D721Med (cell line): Measurements from ENCODE around the gene TNFRSF18.

Experiments
- DNase-seq: peaks from one replicate; pipeline ENCODE4 v3.0.0; 2011; ENCODE audit warnings: low spot score; ENCODE audit not compliant: insufficient read length
- FAIRE-seq: peaks from 2 replicates; lab custom pipeline; 2011; peaks lifted over from hg19 to GRCh38; lab: Jason Lieb, UNC
- TF ChIP-seq, protein P1 (sequence below): IDR thresholded peaks from 2 replicates; pipeline ENCODE4 v1.5.1; 2012; ENCODE audit warnings: mild to moderate bottlenecking, control low read depth; ENCODE audit not compliant: insufficient read depth; ENCODE audit errors: missing control alignments

Gene TNFRSF18

DNA sequence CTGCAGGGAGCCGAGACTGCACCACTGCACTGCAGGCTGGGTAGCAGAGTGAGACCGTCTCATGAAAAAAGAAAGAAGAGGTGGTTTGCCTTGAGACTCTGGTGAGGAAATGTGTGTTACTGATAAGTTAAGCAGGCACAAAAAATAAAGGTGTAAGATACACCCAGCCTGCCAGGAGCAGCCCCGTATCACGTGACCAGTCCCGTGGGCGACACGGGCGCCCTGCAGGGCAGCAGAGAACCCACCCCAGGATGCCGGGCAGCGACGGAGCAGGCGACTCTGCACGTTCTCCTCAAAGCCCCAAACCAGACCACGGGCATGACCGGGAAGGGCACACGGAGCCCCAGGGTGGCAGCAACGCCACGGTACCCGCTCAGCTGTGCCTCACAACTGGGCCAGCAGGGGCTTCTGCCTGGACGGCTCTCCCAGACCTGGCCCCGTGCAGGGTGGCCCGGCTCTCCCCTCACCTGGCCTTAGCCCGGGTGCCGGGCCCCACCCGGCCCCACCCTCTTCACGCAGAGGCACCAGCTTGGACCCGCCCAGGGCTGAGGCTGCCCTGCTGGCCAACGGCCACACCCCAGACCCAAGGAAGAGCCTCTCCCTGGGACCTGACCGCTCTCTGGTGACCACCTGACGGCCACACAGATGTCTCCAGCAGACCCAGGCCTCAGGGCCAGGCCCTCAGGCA, 15.6 kb upstream of the TNFRSF18 start:
- TF ChIP-seq, protein P1, sequence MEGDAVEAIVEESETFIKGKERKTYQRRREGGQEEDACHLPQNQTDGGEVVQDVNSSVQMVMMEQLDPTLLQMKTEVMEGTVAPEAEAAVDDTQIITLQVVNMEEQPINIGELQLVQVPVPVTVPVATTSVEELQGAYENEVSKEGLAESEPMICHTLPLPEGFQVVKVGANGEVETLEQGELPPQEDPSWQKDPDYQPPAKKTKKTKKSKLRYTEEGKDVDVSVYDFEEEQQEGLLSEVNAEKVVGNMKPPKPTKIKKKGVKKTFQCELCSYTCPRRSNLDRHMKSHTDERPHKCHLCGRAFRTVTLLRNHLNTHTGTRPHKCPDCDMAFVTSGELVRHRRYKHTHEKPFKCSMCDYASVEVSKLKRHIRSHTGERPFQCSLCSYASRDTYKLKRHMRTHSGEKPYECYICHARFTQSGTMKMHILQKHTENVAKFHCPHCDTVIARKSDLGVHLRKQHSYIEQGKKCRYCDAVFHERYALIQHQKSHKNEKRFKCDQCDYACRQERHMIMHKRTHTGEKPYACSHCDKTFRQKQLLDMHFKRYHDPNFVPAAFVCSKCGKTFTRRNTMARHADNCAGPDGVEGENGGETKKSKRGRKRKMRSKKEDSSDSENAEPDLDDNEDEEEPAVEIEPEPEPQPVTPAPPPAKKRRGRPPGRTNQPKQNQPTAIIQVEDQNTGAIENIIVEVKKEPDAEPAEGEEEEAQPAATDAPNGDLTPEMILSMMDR: no peak
- DNase-seq (no peak), FAIRE-seq (no peak)

DNA sequence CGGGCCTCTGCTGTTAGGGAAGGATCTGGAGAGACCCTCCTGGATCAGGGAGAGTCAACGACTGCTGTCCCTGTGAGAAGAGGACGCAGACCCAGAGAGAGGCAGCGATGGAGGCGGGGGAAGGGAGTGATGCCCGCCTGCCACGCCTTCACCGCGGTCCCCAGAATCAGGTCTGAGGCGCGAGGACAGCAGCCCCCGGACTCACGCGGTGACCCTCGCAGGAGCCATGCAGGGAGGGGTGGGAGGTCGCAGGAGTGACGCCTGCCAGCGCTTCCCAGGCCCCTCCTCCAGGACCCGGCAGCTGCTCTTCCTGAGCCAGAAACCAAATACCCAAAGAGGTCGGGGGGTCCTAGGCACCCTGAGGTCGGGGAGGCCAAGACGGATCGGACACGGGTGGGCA, 13.8 kb upstream of the TNFRSF18 start:
- TF ChIP-seq, protein P1: no peak
- DNase-seq: no peak
- FAIRE-seq: no peak

DNA sequence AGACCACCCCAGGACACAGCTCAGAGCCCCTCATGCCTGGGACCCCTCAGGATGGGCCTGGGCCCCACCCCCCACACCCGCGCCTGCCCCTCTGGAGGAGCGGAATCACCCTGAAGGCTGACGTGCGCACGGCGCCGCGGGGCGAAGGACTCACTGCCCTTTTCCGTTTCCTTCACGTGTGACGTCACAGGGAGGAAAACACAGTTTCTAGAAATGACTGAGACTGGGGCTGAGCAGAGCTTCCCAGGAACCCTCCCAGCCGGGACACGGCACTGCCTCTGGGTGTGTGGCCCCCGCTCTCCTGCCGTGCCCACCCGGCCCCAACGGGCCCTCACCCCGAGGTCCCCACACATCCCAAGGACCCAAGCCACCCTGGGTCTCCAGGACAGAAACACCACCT, 12.9 kb upstream of the TNFRSF18 start:
- no peak for FAIRE-seq
- TF ChIP-seq, protein P1: no peak
- DNase-seq: no peak

DNA sequence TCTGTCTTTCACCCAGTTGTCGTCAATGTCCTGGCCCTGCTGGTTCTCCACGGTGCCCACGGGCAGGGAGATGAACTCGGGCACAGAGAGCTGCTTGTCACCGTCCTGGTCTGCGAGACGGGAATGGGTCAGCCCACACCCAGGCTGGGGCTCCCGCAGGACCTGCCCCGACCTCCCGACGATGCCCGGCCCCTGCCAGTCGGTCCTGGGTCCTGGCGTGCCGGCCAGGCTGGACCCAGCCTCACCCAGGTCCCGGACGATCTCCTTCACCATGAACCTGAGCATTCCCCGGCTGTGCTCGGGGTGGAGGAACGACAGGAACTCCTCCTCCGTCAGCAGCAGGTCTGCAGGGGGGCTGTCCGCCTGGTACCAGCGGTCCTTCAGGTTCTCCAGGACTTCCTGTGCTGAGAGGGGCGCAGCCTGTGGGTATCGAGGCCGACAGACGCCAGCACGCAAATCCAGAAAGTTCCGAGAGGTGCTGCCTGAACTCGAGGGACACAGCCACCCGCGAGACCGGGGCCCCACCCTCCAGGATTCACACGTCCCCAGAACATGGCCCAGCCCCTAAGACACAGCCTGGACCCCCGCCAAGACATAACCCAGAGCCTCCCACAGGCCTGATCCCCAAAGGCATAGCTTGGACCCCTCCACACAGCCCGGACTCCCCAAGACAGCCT, 12.3 kb upstream of the TNFRSF18 start:
- FAIRE-seq: no peak
- TF ChIP-seq, protein P1: no peak
- DNase-seq: no peak

DNA sequence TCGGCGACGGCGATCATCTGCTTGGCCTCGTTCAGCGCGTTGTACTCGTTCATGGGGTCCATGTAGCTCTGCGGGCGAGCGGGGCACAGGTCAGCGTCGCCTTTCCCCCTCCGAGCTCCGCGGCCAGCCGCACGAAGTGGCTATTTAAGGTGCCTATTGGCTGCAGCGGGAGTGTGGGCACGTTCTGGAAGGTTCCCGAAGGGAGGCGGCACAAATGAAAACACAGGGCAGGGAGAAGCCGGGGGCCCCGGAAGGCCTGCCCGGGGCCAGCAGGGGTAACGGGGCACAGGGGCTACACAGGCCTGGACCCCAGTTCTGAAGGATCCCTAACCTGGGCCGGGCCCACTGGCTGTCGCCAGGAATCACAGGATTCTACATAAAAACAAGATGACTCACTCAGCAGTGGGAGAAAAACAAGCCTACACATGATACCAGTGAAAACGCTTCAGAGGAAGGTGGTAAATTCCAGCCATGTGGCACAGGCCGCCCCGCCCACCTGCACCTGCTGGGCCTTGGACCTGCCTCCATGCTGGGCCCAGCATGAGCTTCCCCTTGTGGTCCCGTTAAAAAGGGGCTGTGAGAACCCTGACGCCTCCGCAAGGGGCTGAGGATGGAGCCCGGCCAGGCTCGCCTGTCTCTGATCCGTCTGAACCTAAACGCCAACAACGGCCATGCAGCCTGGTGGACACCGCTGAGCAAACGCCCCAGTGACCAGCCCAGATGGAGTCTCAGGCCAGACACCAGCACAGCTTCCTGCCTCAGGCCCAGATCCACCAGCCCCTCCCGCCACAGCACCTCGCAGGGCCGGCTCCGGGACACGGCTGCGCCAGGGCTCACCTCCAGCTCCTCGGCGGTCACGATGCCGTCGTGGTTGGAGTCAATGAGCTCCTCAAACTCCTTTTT, 11.5 kb upstream of the TNFRSF18 start:
- FAIRE-seq (no peak), DNase-seq (no peak)
- TF ChIP-seq, protein P1: no peak

DNA sequence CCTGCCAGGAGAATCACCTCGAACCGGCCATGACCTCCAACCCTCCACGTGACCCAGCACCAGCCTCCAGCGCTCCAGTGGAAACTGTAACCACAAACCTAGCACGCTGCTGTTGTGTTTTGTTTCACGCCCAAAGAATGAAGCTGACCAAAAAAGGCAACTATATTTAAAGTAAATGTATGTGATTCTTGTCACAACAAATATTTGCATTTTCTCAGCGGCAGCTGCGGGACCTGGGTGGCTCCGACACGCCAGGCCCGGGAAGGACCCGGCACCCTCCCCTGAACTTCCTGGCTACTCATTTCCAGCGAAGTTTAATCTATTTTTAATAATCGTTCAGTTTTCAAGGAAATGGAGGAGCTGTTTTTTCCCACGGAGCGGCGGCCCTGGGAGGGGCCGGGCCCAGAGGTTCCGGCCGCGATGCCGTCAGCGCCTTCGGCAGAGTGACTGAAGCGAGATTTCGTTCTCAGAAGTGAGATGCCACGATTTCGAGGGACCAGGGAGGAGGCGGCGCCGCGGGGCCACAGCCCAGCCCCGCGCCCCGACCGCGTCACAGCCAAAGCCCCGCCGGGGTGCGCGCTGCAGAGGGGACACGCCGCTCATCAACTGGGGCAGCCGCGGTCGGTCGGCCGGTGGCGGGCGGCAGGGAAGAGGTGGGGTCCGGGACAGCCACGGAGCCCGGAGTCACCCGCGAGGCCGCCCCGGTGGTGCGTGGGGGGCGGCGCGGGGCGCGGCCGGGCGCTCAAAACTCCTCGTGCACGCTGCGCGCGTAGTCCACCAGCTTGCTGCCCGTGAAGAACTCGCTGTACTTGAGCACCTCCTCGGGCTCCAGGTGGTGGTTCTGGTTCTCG, 10.6 kb upstream of the TNFRSF18 start:
- no peak for DNase-seq
- TF ChIP-seq, protein P1: no peak

More for the DNA sequence above, 10.6 kb upstream of the TNFRSF18 start:
- FAIRE-seq: no peak
